Astrocyte of the cerebellum (primary cell): Measurements from ENCODE around the gene GANAB.
A peak's percentile ranks its signal among the peaks of the same experiment; 100 is the strongest.

ENCODE experiments used
- DNase-seq: peaks from one replicate; pipeline ENCODE4 v3.0.0-alpha.2; 2011; ENCODE audit warnings: low read depth
- H3K4me3 ChIP-seq: 2 replicates; pipeline ENCODE4 v1.5.1; 2011; ENCODE audit warnings: mild to moderate bottlenecking, low read depth, low read length, moderate library complexity
- CTCF ChIP-seq: IDR thresholded peaks from 2 replicates; pipeline ENCODE4 v1.5.1; 2012; ENCODE audit warnings: low read length, low read depth, moderate library complexity, mild to moderate bottlenecking; ENCODE audit errors: missing control alignments
- in situ Hi-C: cut with HindIII; loops from 2 replicates; pipeline ENCODE4 v1.10.0; 2017; ENCODE audit warnings: low sequenced_read_pairs

Gene GANAB

GRCh38 chr11:62666259-62666926 is 20.0 kb upstream of the GANAB start:
- no peak for DNase-seq
- in situ Hi-C loops = no loop called here
- no peak for TF ChIP-seq CTCF
- H3K4me3 ChIP-seq = peak overlapping the region; percentile 90

- TF ChIP-seq CTCF = no peak
- DNase-seq = no peak
- in situ Hi-C loops = no loop called here
These were observed 19.3 kb upstream of the GANAB start for GRCh38 chr11:62665599-62666258.

GRCh38 chr11:62665075-62665598 is 18.7 kb upstream of the GANAB start, which contains the start of the genes C11orf98 and CSKMT:
C11orf98 (minus strand) TSS chr11:62665210; CDS start chr11:62665169, 41 bp downstream.
CSKMT (plus strand) TSS chr11:62665312; CDS start chr11:62665880, 568 bp downstream.
- TF ChIP-seq CTCF = no peak
- DNase-seq = peak; percentile 82
- in situ Hi-C loops = no loop called here
- peak within 1 kb of the TSS; percentile 90 for H3K4me3 ChIP-seq

More at GRCh38 chr11:62665599-62666258, 19.3 kb upstream of the GANAB start:
- peak overlapping the region; percentile 90 for H3K4me3 ChIP-seq

- H3K4me3 ChIP-seq = peak overlapping the region; percentile 90
- no peak for DNase-seq
- TF ChIP-seq CTCF = no peak
- in situ Hi-C loops = no loop called here
These were observed 18.1 kb upstream of the GANAB start for GRCh38 chr11:62664405-62665074.

GRCh38 chr11:62656796-62657429 is 10.5 kb upstream of the GANAB start:
- in situ Hi-C loops = no loop called here
- H3K4me3 ChIP-seq = no peak overlapping the region
- TF ChIP-seq CTCF = no peak
- no peak for DNase-seq

GRCh38 chr11:62654297-62654696 is 7.9 kb upstream of the GANAB start:
- DNase-seq = no peak
- in situ Hi-C loops = no loop called here
- H3K4me3 ChIP-seq = no peak overlapping the region
- no peak for TF ChIP-seq CTCF
